Measurements from ENCODE around the gene MRPS30. TPM values are rescaled to one million over a fixed set of nuclear protein-coding genes. Genes with fewer than 3 reads are reported as not detected.

Gene MRPS30
- total RNA-seq, 1 donor = 66.1 TPM

DNA sequence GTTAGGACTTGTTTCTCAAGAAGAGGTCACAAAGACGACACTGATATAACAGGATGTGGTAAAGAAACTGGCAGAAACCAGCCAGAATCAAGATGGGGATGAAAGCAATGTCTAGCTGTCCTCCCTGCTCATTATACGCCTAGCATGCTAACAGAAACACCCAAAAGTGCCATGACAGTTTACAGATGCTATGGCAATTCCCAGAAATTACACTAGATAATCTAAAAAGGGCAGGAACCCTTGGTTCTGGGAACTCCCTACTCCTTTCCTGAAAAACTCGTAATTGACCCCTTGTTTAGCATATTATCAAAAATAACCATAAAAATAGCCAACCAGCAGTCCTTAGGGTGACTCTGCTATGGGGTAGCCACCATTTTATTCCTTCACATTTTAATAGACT lies 10.9 kb upstream of the MRPS30 start:
- no peak for DNase-seq (ENCODE audit: low read depth)
- no peak overlapping the region for H3K4me3 ChIP-seq (ENCODE audit: low read depth, low read length)
- TF ChIP-seq, protein P1, sequence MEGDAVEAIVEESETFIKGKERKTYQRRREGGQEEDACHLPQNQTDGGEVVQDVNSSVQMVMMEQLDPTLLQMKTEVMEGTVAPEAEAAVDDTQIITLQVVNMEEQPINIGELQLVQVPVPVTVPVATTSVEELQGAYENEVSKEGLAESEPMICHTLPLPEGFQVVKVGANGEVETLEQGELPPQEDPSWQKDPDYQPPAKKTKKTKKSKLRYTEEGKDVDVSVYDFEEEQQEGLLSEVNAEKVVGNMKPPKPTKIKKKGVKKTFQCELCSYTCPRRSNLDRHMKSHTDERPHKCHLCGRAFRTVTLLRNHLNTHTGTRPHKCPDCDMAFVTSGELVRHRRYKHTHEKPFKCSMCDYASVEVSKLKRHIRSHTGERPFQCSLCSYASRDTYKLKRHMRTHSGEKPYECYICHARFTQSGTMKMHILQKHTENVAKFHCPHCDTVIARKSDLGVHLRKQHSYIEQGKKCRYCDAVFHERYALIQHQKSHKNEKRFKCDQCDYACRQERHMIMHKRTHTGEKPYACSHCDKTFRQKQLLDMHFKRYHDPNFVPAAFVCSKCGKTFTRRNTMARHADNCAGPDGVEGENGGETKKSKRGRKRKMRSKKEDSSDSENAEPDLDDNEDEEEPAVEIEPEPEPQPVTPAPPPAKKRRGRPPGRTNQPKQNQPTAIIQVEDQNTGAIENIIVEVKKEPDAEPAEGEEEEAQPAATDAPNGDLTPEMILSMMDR (IDR thresholded peaks at IDR 0.05; ENCODE audit: insufficient read depth, low read depth, low read length) = no peak

DNA sequence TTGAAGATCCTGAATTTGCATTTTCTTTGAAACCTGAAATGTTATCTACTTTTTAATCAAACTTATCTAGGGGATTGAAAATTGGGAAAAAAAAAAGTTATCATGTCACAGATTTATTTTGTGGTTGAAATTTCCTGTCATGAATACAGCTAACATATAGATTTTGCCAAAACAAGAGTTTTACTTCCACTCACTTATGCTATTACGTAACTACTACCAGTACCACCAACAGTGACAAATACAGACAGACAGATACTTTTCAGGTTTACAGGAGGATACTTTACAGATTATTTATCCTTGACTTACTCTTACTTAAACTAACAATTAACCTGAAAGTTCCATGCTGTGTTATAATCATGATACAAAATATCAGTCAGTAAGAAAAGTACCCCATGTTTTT lies 6.8 kb upstream of the MRPS30 start:
- DNase-seq (ENCODE audit: low read depth) = no peak
- TF ChIP-seq, protein P1 (IDR thresholded peaks at IDR 0.05; ENCODE audit: insufficient read depth, low read depth, low read length) = no peak

DNA sequence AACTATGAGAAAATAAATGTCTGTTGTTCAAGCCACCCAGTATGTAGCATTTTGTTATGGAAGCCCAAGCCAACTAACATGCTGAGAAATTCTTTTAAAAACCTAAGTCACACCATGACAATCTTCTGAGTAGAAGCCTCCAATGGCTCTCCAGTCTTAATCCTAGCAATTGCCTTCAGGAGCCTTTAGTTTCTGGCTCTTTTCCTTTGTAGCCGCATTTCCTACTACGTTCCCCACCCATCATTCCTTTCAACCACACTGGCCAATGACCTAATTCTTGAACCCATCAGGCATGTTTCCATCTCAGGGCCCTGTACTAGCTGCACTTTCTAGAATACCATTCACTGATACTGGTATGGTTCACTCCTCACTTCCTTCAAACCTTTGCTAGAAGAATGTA lies 2.1 kb upstream of the MRPS30 start:
- DNase-seq (ENCODE audit: low read depth) = no peak
- no peak overlapping the region for H3K4me3 ChIP-seq (ENCODE audit: low read depth, low read length)
- TF ChIP-seq, protein P1 (IDR thresholded peaks at IDR 0.05; ENCODE audit: insufficient read depth, low read depth, low read length) = no peak

More for the DNA sequence above, 6.8 kb upstream of the MRPS30 start:
- no peak overlapping the region for H3K4me3 ChIP-seq (ENCODE audit: low read depth, low read length)

DNA sequence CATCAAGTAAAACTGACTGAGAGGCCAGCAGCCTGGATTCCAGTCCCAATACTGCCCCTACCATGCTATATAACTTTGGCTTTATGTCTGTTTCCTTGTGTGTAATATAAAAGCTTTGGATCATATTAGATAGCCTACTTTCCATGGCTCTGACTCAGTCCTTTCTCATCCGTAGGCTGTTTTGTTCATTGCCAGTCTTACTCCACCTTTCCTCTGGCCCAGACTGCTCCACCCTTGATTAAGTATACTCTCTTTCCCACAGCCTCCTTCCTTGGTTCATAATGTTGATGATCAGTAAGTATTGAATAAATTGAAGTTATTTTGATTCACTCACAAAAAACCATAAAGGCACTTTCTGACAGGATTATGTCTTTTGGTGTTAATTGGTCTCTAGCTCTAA lies 1.5 kb upstream of the MRPS30 start:
- DNase-seq (ENCODE audit: low read depth) = no peak
- H3K4me3 ChIP-seq (ENCODE audit: low read depth, low read length) = no peak overlapping the region
- TF ChIP-seq, protein P1 (IDR thresholded peaks at IDR 0.05; ENCODE audit: insufficient read depth, low read depth, low read length) = no peak

DNA sequence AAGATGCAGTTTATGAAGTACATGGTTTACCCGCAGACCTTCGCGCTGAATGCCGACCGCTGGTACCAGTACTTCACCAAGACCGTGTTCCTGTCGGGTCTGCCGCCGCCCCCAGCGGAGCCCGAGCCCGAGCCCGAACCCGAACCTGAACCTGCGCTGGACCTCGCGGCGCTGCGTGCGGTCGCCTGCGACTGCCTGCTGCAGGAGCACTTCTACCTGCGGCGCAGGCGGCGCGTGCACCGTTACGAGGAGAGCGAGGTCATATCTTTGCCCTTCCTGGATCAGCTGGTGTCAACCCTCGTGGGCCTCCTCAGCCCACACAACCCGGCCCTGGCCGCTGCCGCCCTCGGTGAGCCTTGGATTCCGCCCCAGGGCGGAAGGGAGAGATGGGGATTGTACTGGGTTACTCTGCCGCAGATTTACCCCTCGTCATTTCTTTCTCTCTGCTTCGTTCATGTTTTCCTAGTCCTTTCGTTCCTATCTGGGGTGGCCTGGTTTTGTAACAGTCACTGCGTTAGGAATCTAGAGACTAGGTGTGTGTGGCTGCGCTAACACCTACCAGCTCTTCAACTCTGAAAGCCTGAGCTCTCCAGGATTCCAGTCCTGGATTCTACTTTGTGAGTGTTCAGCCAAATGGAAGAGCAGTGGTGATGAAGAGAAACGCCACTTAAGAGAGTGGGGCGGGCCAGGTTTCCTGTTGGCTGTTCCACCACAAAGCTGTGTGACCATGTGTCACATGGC lies 638 bp downstream of the MRPS30 start:
- DNase-seq (ENCODE audit: low read depth) = peak; percentile 65
- TF ChIP-seq, protein P1 (IDR thresholded peaks at IDR 0.05; ENCODE audit: insufficient read depth, low read depth, low read length) = no peak
- H3K4me3 ChIP-seq (ENCODE audit: low read depth, low read length) = peak overlapping the region; percentile 85

DNA sequence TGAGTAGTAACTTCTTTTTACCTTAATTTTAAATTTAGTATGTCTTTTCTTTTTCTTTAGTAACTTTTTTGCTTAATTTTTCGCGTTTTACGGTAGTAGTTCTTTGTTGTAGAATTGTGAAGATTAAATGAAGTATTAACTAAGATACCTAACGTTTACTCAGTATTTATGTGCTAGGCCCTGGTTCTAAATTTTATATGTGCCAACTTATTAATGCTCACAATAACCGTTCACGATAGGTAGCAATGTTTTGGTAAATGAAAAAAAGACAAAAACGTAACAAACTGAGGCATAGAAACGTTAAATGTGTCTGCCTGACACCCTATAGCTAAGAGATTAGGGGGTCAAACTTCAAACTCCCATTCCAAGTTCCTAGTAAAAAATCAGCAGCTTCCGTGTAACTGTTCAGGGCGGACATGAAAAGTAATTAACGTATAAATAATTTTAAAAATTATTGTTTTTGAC lies 1.2 kb downstream of the MRPS30 start:
- TF ChIP-seq, protein P1 (IDR thresholded peaks at IDR 0.05; ENCODE audit: insufficient read depth, low read depth, low read length) = no peak
- peak overlapping the region; percentile 85 for H3K4me3 ChIP-seq (ENCODE audit: low read depth, low read length)
- DNase-seq (ENCODE audit: low read depth) = no peak

DNA sequence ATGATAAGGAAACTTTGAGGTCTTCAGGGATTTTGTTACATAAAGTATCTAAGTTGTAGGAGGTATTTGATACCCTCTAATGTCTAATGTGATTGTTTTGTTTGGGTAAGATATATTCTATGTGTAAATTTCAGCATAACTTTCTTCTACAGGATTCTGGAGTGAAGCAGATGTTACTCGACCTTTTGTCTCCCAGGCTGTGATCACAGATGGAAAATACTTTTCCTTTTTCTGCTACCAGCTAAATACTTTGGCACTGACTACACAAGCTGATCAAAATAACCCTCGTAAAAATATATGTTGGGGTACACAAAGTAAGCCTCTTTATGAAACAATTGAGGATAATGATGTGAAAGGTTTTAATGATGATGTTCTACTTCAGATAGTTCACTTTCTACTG lies 6.0 kb downstream of the MRPS30 start:
- H3K4me3 ChIP-seq (ENCODE audit: low read depth, low read length) = no peak overlapping the region
- DNase-seq (ENCODE audit: low read depth) = no peak
- TF ChIP-seq, protein P1 (IDR thresholded peaks at IDR 0.05; ENCODE audit: insufficient read depth, low read depth, low read length) = no peak

Measured in fibroblast of villous mesenchyme (primary cell).